ENCODE results near the gene TERB1. TPM values are rescaled to one million over a fixed set of nuclear protein-coding genes. Genes with fewer than 3 reads are reported as not detected.

The TERB1 gene
- total and polyA plus RNA-seq, 2 experiments from 2014 or later, result not detected

- Histone ChIP-seq H3K9me3 (ENCODE audit: low read depth) (no peaks in the 10 kb centered on the region), H3K27ac (no peak overlapping the region), H3K4me1 (ENCODE audit: insufficient read depth) (no peaks in the 10 kb centered on the region), H3K27me3 (replicated peaks; ENCODE audit: insufficient read depth) (no peaks in the 10 kb centered on the region), H3K36me3 (ENCODE audit: low read depth) (peaks cover 57% of the 10 kb centered on the region), H3F3A (ENCODE audit: insufficient read depth) (no peaks in the 10 kb centered on the region), H3K79me2 (ENCODE audit: insufficient read depth) (no peaks in the 10 kb centered on the region), H2AFZ (no peak overlapping the region), H3K9me2 (ENCODE audit: insufficient read depth) (no peaks in the 10 kb centered on the region), H3K4me2 (ENCODE audit: unreplicated experiment) (no peak overlapping the region), H3K4me3 (no peak overlapping the region), H3K9ac (no peak overlapping the region), H4K20me1 (ENCODE audit: insufficient read depth) (no peaks in the 10 kb centered on the region)
- no peak for TF ChIP-seq EZH2phosphoT487 (IDR thresholded peaks at IDR 0.05; ENCODE audit: insufficient read depth, low read depth)
- no peak for TF ChIP-seq EZH2 (IDR thresholded peaks at IDR 0.05; ENCODE audit: insufficient read depth, poor library complexity, severe bottlenecking)
- in situ Hi-C loops (cut with MboI), result no loop called here
- 95 to 97% methylated on average over 2 of the region's 2 CpGs for WGBS, 2 experiments (ENCODE audit: low coverage in 1 of 2, low lambda C conversion rate in 2 of 2, missing lambda C conversion rate in 2 of 2)
- no peak for DNase-seq
Observed at GRCh38 chr16:66814734-66815133, 13.3 kb upstream of the TERB1 start.

GRCh38 chr16:66811043-66811442 is 9.7 kb upstream of the TERB1 start:
- H4K20me1 ChIP-seq (ENCODE audit: insufficient read depth), result no peaks in the 10 kb centered on the region

DNA sequence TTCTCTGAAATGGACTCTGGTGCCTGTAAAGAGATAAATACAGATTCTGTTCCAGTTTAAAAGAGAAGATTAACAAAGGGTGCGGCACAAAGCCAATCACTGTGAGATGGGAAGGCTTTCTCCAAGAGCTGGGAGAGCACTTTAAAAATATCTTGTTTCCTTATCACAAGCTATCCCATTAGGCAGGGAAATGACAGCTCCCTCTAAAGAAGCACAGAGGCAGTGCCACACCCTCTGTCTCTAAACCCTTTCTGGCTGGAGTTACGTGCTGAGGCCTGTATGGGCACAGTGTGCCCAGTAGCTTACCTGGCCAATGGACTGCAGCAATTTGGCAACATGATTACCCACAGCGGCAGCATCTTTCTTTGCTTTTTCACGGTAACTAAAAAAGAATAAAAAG is 9.0 kb upstream of the TERB1 start:
- no peak overlapping the region for H3K4me3 ChIP-seq
- WGBS, 2 experiments (ENCODE audit: low coverage in 1 of 2, low lambda C conversion rate in 2 of 2, missing lambda C conversion rate in 2 of 2), result 96 to 97% methylated on average over 4 of the region's 4 CpGs
- no peak overlapping the region for H3K4me2 ChIP-seq (ENCODE audit: unreplicated experiment)
- H3K79me2 ChIP-seq (ENCODE audit: insufficient read depth), result no peaks in the 10 kb centered on the region
- peaks cover 49% of the 10 kb centered on the region for H3K36me3 ChIP-seq (ENCODE audit: low read depth)
- no peak overlapping the region for H3K27ac ChIP-seq
- TF ChIP-seq EZH2phosphoT487 (IDR thresholded peaks at IDR 0.05; ENCODE audit: insufficient read depth, low read depth) (no peak), EZH2 (IDR thresholded peaks at IDR 0.05; ENCODE audit: insufficient read depth, poor library complexity, severe bottlenecking) (no peak)
- H2AFZ ChIP-seq, result no peak overlapping the region
- H3F3A ChIP-seq (ENCODE audit: insufficient read depth), result no peaks in the 10 kb centered on the region
- no peaks in the 10 kb centered on the region for H4K20me1 ChIP-seq (ENCODE audit: insufficient read depth)
- no peak overlapping the region for H3K9ac ChIP-seq
- no peaks in the 10 kb centered on the region for H3K9me2 ChIP-seq (ENCODE audit: insufficient read depth)
- H3K9me3 ChIP-seq (ENCODE audit: low read depth), result no peaks in the 10 kb centered on the region
- H3K27me3 ChIP-seq (replicated peaks; ENCODE audit: insufficient read depth), result no peaks in the 10 kb centered on the region
- in situ Hi-C loops (cut with MboI), result no loop called here
- no peaks in the 10 kb centered on the region for H3K4me1 ChIP-seq (ENCODE audit: insufficient read depth)
- no peak for DNase-seq

More at GRCh38 chr16:66811043-66811442, 9.7 kb upstream of the TERB1 start:
- Histone ChIP-seq H3F3A (ENCODE audit: insufficient read depth) (no peaks in the 10 kb centered on the region), H3K4me3 (no peak overlapping the region), H3K27me3 (replicated peaks; ENCODE audit: insufficient read depth) (no peaks in the 10 kb centered on the region), H2AFZ (no peak overlapping the region), H3K79me2 (ENCODE audit: insufficient read depth) (no peaks in the 10 kb centered on the region), H3K4me2 (ENCODE audit: unreplicated experiment) (no peak overlapping the region), H3K9ac (no peak overlapping the region), H3K36me3 (ENCODE audit: low read depth) (peaks cover 47% of the 10 kb centered on the region), H3K9me2 (ENCODE audit: insufficient read depth) (no peaks in the 10 kb centered on the region), H3K9me3 (ENCODE audit: low read depth) (no peaks in the 10 kb centered on the region), H3K27ac (no peak overlapping the region), H3K4me1 (ENCODE audit: insufficient read depth) (no peaks in the 10 kb centered on the region)
- DNase-seq, result no peak
- no peak for TF ChIP-seq EZH2phosphoT487 (IDR thresholded peaks at IDR 0.05; ENCODE audit: insufficient read depth, low read depth)
- in situ Hi-C loops (cut with MboI), result no loop called here
- WGBS, 2 experiments (ENCODE audit: low coverage in 1 of 2, low lambda C conversion rate in 2 of 2, missing lambda C conversion rate in 2 of 2), result 98 to 99% methylated on average over 7 of the region's 7 CpGs

GRCh38 chr16:66809765-66810164 is 8.4 kb upstream of the TERB1 start:
- Histone ChIP-seq H3K79me2 (ENCODE audit: insufficient read depth) (no peaks in the 10 kb centered on the region), H3K9me3 (ENCODE audit: low read depth) (no peaks in the 10 kb centered on the region), H3K9ac (no peak overlapping the region), H3K4me3 (no peak overlapping the region), H2AFZ (no peak overlapping the region), H3K27ac (no peak overlapping the region), H3K4me2 (ENCODE audit: unreplicated experiment) (no peak overlapping the region), H3F3A (ENCODE audit: insufficient read depth) (no peaks in the 10 kb centered on the region), H3K4me1 (ENCODE audit: insufficient read depth) (no peaks in the 10 kb centered on the region), H3K27me3 (replicated peaks; ENCODE audit: insufficient read depth) (no peaks in the 10 kb centered on the region), H3K36me3 (ENCODE audit: low read depth) (peaks cover 53% of the 10 kb centered on the region), H3K9me2 (ENCODE audit: insufficient read depth) (no peaks in the 10 kb centered on the region), H4K20me1 (ENCODE audit: insufficient read depth) (no peaks in the 10 kb centered on the region)
- in situ Hi-C loops (cut with MboI), result no loop called here
- WGBS, 2 experiments (ENCODE audit: low coverage in 1 of 2, low lambda C conversion rate in 2 of 2, missing lambda C conversion rate in 2 of 2), result 96 to 99% methylated on average over 4 of the region's 4 CpGs
- no peak for TF ChIP-seq EZH2phosphoT487 (IDR thresholded peaks at IDR 0.05; ENCODE audit: insufficient read depth, low read depth)
- TF ChIP-seq EZH2 (IDR thresholded peaks at IDR 0.05; ENCODE audit: insufficient read depth, poor library complexity, severe bottlenecking), result no peak
- no peak for DNase-seq

- DNase-seq, result no peak
- 95 to 97% methylated on average over 5 of the region's 5 CpGs for WGBS, 2 experiments (ENCODE audit: low coverage in 1 of 2, low lambda C conversion rate in 2 of 2, missing lambda C conversion rate in 2 of 2)
- TF ChIP-seq EZH2phosphoT487 (IDR thresholded peaks at IDR 0.05; ENCODE audit: insufficient read depth, low read depth) (no peak), EZH2 (IDR thresholded peaks at IDR 0.05; ENCODE audit: insufficient read depth, poor library complexity, severe bottlenecking) (no peak)
Observed at GRCh38 chr16:66802159-66802558, 775 bp upstream of the TERB1 start.

More at GRCh38 chr16:66802159-66802558, 775 bp upstream of the TERB1 start:
- peaks cover 37% of the 10 kb centered on the region for H3K36me3 ChIP-seq (ENCODE audit: low read depth)
- no peaks in the 10 kb centered on the region for H3K9me2 ChIP-seq (ENCODE audit: insufficient read depth)
- H3K4me2 ChIP-seq (ENCODE audit: unreplicated experiment), result no peak overlapping the region
- H3K4me3 ChIP-seq, result no peak overlapping the region
- no peak overlapping the region for H3K27ac ChIP-seq
- H3K4me1 ChIP-seq (ENCODE audit: insufficient read depth), result no peaks in the 10 kb centered on the region
- no peak overlapping the region for H2AFZ ChIP-seq
- H3K27me3 ChIP-seq (replicated peaks; ENCODE audit: insufficient read depth), result no peaks in the 10 kb centered on the region
- in situ Hi-C loops (cut with MboI), result no loop called here
- H3F3A ChIP-seq (ENCODE audit: insufficient read depth), result peaks cover 17% of the 10 kb centered on the region; the same call in 1 of the 2 replicates
- no peaks in the 10 kb centered on the region for H4K20me1 ChIP-seq (ENCODE audit: insufficient read depth)
- H3K9ac ChIP-seq, result no peak overlapping the region
- H3K79me2 ChIP-seq (ENCODE audit: insufficient read depth), result no peaks in the 10 kb centered on the region
- no peaks in the 10 kb centered on the region for H3K9me3 ChIP-seq (ENCODE audit: low read depth)

Data from GM23248 (cell line).